NCI-H1930 (cell line): ENCODE results near the gene STOM.
A peak's percentile ranks its signal among the peaks of the same experiment; 100 is the strongest.
"Not testable (repeated sequence)": the region's sequence is repeated elsewhere in the genome, so short reads cannot be mapped to it uniquely, and the experiment has no call there.

Source experiments
- DNase-seq, 2 experiments: peaks; one replicate each; lab custom pipeline; 2025; lab: John Stamatoyannopoulos, UW

STOM gene, protein sequence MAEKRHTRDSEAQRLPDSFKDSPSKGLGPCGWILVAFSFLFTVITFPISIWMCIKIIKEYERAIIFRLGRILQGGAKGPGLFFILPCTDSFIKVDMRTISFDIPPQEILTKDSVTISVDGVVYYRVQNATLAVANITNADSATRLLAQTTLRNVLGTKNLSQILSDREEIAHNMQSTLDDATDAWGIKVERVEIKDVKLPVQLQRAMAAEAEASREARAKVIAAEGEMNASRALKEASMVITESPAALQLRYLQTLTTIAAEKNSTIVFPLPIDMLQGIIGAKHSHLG

DNA sequence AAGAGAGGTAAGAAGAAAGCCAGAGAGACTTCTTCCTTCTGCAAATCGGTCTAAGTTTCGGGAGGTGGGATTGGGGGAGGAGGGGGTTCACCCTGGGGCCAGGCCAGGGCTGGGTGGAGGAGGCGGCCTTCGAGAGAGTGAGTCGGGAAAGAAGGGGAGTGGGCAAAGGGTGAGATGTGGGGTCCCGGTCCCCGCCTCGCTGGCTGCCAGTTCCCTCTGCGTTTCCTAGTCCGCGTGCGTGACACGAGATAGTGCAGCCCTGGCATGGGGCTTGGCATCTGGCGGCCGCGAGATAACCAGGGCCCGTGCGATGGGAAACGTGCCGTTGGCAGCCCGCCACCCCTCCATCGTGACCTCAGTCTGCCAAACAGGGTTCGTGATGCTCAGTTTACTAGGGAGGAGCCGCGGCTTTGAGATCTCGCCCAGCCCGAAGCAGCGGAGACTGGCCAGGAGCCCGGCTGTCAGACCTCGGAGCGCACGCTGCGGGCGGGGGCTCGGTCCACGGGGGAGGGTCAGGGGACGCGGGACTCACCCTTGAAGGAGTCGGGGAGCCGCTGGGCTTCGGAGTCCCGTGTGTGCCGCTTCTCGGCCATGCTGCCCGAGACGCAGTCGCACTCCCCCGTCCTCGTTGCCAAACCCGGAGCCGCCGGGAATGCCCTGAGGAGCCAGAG lies at the start of gene STOM:
TSS of gene STOM (minus strand) at position 656 of the 671 bp plus-strand sequence. CDS start at position 593, 63 bp downstream.
- DNase-seq, result no peak

- DNase-seq, result no peak
Observed at GRCh38 chr9:121411993-121412392, 41.9 kb upstream of the STOM start.

- DNase-seq, result no peak
Observed at GRCh38 chr9:121405899-121406298, 35.8 kb upstream of the STOM start.

- no peak for DNase-seq
Observed at GRCh38 chr9:121404906-121405305, 34.9 kb upstream of the STOM start.

- peak; percentile 27 to 29 for DNase-seq
Observed at GRCh38 chr9:121399883-121400607, 30.0 kb upstream of the STOM start.

- DNase-seq, result no peak
Observed at GRCh38 chr9:121399126-121399882, 29.3 kb upstream of the STOM start.

- no peak for DNase-seq
Observed at GRCh38 chr9:121398374-121398773, 28.3 kb upstream of the STOM start.

GRCh38 chr9:121397277-121397676 lies 27.2 kb upstream of the STOM start:
- not testable (repeated sequence) for DNase-seq

DNA sequence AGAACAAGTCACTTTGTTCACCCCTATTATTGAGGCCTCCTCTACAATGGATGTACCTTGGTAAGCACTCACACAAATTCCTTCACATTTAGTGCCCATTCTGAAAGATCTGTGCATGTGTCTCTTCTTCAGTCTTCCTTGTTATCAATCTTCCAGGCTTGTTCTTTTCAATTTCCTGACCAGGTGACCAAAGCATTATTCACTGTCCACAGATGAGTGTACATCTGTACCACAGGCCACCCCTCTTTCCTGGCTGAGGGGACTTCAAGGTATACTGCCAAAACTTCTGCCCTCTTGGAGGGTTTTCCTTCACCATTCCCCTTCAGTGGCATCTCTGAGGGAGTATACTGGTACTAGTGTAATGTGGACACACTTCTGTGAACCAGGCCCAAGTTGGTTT lies 25.5 kb upstream of the STOM start:
- DNase-seq, result no peak

- DNase-seq, result no peak
Observed at GRCh38 chr9:121394292-121394691, 24.2 kb upstream of the STOM start.

DNA sequence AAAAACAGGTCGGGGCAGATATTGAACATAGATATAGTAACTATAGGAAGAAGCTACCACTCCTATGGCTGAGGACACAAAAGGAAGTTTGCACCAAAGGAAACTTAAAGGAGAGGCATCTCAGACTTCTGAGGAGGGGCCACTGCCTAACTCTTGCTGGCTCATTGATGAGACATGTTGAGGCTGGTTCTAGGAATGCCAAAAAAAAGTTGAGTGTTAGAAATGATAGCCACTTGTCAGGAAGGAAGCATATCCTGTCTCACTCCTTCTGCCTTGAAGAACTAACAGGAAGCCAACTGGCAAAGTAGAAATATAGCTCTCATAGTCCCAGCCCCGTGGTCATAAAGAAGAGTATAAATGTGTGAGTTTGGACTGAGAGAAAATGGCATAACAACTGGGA lies 23.3 kb upstream of the STOM start:
- no peak for DNase-seq

DNA sequence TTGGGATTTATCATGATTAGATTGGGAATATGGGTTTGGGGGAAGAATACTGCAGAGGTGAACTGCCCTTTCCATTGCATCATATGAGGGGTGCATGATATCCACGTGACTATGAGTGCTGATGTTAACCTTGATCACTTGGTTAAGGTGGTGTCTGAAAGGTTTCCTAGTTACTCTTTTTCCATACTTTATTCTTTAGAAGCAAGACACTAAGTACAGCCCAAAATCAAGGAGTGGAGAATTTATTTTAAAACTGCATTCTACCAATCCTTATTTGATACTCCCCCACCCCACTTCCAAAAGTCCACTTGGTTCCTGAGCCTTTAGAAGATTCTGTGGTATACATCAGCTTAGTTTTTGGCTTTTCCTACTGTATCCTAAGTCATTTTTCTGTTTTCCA lies 20.3 kb upstream of the STOM start:
- DNase-seq, result no peak

- no peak for DNase-seq
Observed at GRCh38 chr9:121388140-121388905, 18.3 kb upstream of the STOM start.

- no peak for DNase-seq
Observed at GRCh38 chr9:121386442-121387175, 16.6 kb upstream of the STOM start.

GRCh38 chr9:121383715-121384114 lies 13.7 kb upstream of the STOM start:
- no peak for DNase-seq

DNA sequence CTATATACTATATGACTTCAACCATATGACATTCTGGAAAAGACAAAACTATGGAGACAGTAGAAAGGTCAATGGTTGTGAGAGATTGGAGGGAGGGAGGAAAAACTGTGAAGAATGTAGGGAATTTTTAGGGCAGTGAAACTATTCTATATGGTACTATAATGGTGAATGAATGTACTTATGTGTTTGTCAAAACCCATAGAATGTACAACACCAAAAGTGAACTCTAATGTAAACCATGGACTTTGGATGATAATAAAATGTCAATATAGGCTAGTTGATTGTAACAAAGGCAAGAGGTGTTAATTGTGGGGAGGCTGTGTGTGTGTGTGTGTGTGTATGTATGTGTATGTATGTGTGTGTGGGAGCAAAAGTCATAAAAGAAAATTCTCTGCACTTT lies 10.8 kb upstream of the STOM start:
- no peak for DNase-seq

DNA sequence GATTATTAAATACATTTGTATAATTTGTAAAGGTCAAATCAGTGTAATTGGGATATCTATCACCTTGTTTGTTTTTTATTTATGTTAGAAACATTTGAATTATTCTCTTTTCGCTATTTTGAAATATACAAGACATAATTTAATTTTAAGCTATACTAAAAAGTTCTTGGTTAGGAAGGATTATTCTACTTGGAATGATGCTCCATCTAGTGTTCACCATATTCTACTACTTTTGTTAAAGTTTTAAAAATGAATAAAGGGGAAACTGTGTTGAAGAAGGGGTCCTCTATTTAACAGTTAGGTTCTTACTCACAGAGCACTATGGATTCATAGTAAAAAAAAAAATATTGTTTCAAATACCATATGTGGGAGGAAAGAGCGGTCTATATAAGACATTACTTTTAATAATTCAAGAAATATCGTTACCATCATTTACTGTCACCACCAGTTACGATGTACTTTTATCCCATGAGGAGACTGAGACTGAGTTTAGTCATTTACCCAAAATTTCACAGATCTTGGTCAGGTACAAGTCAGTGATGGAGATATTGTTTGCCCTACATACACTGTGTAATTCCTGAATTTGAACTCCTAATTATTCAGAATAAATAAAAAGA lies 6.3 kb upstream of the STOM start:
- DNase-seq, result no peak

DNA sequence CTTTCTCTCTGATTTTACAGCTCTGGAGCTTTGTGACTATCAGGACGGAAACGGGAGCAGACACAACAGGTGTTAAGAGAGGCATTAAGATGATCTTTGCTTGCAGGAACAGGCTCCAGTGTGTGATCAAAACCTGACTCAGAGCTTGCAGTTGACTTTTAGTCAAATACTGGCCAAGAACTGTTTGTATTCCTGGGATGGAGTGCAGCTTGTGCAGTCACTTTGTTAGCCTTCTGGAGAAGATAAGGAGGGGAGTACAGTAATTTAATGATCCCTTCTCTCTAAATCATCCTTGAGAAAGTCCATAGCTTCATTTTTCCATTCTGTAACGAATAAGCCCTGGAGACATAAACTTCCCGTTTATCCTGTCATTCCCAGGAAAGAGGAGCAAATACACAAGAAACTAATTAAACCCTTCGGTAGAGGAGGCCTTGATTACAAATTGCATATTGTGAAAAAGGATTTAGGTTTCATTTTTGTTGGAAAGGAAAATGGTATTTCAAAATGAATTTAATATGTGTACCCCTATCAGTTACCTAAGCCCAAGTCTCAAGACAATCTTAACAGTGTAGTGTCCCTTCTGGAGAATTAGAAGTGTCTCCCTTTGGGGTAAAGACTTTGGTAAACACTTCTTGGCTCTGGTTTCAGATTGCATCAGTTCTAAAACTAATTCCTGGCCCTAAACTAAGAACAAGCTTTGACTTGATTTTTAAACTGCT lies 3.1 kb upstream of the STOM start:
- DNase-seq, result no peak

GRCh38 chr9:121372239-121373010 lies 2.4 kb upstream of the STOM start:
- no peak for DNase-seq
